Measurements from ENCODE around the gene CAMK2N1.

The CAMK2N1 gene

DNA sequence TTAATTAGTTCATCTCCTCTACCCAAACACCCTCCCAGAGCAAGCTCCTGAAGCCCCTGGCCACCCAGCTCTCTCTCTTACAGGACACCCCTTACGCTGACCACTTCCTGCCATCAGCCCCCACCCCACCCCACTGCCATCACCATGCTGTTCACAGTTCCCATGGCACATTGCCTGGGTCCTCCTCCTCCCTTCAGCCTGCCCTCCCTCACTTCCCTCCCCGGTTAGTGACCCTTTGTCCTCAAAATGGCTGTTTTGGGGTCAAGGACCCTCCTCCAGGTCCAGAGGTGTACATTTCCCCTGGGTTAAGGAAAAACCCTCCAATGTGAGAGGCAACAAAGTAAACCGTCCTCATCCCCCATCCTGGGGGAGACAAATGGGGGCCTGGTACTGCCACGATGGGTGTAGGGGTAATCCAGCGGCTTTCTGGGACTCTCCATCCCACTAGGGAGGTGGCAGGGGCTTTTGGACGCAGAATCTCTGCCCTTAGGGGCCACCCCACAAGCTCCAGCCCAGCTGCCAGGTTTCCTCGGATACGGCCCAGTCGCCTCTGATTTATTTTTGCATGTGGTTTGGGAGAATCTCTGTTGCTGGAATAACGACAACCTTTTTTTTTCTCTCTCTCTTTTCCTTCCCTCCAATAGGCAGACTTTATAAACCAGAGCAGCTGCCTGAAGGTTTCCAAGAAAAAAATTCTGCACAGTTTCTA, 8.5 kb downstream of the CAMK2N1 start:
- no peak for DNase-seq

DNA sequence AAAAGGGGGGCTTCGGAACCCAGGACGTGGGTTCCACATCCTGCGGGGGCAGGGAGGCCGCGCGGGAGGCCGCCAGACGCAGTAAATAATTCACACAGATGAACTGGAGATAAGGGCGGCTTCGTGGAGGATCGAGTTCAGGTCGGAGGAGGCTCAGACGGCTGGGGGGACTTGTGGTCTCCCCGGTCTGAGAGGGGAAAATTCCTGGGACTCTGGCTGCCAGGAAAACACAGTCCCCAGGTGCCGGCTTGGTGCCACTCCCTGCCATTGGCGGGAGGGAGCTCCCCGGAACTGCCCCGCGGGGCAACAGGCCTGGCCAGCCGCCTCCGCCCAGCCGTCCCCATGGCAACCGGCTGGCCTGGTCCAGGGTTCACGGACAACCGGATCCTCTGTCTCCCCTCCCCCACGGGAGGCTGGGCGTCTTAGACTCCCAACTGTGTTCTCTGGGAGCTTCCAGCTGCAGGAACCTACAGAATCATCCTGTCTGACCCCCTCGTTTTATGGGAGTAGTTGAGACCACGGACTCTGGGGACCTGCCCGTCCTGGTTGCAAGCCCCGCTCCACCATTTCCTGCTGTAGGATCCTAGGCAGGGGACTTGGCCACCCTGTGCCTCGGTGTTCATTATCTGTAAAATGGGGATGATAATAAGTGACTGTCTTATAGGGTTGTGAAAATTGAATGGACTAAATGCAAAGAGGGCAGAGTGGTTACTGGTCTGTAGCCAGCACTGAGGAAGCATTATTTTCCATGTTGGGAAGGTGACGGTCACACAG, 9.6 kb downstream of the CAMK2N1 start:
- DNase-seq, result no peak

DNA sequence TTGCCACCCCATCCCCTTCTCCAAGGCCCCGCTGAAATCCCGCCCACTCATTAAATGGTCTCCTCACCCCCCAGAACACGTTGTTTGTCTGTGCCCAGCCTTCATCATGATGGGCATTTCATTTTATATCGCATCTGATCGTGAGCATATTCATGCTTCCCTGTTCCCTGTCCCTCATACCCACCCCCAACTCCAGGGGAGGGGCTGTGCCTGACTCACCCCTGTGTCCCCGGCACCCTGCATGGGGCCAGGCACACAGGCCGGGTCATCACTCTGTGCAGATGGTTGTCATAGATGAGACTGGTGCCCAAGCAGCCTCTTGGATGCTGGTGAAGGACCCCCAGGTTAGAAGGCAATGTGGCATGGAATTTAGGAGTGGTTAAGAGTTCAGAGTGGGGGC, 11.0 kb downstream of the CAMK2N1 start:
- no peak for DNase-seq

DNA sequence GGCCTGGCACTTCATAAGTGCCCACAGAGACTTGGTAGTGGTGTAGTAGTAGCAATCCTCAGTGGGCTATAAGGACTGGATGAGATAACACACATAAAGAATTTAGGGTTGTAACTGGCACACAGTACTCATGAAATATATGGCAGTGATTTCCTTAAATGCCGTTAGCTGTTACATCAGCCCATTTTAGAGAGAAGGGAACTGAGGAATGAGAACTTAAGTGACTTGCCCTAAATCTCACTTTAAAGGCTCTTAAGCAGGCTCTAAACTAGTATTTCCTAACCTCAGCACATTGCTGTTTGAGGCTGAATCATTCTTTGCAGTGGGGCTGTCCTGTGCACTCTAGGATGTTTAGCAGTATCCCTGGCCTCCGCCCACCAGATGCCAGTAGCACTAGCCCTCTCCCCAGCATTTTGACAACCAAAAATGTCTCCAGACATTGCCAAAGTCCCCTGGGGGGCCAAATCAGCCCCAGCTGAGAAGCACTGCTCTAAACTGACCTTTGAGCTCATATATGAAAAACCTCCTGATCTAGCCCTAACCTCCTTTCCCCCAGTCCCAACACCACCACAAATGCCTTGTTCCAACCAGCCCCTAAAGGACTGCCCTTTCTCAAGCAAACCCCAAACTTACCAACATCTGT, 11.6 kb downstream of the CAMK2N1 start:
- no peak for DNase-seq

DNA sequence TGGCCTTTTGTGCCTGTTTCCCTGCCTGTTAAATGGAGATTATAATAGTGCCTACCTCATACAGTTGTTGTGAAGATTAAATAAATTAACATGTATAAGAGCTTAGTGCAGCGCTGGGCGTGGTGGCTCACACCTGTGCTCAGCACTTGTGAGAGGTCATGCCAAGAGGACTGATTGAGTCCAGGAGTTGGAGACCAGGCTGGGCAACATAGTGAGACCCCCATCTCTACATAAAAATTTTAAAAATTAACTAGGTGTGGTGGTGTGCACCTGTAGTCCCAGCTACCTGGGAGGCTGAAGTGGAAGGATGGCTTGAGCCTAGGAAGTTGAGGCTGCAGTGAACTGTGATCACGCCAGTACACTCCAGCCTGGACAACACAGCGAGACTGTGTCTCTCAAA, 12.1 kb downstream of the CAMK2N1 start:
- DNase-seq, result no peak

DNA sequence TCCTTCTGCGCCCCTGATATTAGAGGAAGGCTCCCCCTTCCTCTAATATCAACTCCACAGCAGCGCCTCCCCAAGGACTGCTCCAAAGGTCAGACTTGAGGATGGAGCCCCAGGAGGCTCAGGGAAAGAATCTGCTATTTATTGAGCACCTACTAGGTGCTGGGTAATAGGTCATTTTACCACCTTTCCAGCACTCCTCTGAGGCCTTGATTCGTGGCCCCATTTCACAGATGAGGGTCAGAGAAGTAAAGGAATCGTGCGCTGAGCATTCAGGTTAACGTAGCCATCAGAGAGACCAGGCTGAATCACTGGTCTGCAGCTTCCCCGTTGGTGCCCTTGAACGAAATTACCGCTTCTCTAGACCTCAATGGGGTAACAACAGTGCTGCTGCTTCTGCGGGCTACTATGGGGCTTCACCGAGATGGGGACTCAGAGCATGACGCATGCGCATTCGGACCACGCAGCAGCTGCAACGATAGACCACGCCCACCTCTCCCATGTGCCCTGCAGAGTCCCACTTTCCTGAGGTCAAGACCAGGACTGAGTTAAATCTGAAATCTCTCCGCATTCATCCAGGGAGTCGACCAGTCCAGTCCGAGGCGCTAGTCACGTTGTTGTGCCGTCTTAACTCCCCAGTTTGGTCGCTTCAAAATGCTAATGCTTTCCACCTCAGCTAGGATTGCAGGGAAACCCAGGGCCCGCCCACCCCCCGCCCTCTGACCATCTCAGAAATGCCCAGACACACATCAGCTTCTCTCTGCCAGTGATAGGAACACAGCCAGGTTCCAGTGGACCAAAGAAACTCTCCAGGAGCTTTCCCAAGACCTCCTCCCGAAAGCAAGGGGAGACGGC, 12.9 kb downstream of the CAMK2N1 start:
- DNase-seq, result no peak

DNA sequence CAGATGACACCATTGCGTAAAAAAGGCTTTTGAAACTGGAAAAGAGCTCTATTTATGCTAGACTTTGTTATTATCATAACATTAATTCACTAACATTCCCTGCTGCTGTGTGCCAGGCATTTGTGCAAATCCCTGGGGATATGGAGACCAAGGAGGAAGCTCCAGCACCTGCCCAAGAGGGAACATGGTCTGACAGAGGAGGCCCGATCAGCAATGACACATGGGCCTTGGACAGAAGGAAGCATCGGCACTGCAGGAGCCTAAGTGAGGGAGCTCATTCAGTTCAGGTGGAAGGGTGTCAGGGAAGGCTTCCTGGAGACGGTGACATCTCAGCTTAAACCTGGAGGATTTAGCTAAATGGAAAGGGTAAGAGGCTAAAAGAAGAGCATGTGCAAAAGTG, 13.9 kb downstream of the CAMK2N1 start:
- DNase-seq, result no peak

DNA sequence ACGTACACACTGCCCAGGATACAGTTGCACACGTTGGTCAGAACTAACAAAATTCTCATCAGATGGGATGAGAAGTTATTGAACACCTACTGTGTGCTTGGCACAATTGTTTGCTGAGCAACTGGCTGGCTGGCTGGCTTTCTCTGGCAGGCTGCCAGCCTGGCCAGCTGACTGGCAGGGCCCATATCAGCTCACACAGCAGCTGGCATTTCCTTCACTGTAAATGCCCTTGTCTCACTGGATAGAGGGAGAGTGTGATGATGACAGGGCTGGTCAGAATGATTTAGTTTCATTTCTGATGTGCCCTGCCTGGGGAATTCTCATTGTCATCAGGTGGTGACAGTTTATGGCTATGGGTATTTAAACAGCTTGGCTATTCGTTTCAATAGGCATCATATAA, 15.8 kb downstream of the CAMK2N1 start:
- no peak for DNase-seq

DNA sequence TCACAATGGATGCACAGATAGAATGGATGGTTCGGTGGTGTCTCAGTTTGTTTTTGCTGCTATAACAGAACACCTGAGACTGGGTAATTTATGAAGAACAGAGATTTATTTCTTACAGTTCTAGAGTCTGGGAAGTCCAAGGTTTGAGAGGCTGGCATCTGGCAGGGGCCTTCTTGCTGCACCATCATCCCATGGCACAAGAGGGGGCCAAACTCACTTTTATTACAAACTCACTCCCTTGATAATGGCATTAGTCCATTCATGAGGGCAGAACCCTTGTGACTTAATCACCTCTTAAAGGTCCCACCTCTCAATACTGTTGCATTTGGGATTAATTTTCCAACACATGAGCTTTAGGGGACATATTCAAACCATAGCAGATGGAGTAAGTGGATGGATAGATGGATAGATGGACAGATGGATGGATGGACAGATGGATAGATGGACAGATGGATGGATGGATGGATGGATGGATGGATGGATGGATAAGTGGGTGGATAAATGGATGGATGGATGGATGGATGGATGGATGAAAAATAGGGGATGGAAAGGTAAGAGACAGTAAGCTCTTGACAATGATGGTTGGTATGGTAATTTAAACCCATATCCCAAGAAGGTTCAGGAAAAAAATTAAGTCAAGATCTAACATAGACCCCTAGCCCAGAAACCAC, 16.5 kb downstream of the CAMK2N1 start:
- DNase-seq, result no peak

DNA sequence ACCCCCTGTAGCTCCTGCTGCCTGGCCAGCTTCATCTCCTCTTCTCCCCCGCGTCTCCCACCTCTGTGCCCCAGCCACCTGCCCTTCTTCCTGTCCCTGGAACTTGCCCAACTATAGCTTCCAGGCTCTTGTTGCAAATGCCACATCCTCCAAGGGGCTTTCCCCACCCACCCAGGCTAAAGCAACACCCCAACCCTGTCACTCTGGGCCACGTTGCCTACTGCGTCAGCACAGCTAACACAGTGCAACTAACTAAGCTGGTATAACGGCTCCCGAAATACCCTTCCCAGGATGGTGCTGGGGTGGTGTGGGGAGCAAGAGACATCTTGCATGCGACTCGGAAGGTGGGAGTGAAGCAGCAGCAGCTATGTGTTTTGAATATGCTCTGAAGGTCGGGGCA, 19.7 kb downstream of the CAMK2N1 start:
- no peak for DNase-seq

DNA sequence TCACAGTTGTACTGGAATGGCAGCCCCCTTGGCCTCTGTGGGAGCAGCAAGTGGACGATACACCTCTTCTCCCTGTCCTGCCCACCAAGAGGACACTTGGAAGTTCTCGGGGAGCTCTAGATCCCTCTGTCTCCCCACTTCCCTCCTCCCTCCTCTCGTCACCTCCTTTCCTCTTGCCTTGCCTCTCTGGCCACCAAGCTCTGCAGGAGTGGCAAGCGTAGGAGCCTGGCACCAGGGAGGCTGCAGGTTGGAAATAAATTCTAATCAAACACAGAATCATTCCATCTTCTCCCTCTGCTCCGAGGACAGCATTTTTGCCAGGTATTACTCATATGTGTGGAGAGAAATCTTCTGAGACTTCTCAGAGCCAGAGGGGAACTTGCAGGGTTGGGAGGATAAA, 20.8 kb downstream of the CAMK2N1 start:
- DNase-seq, result no peak

DNA sequence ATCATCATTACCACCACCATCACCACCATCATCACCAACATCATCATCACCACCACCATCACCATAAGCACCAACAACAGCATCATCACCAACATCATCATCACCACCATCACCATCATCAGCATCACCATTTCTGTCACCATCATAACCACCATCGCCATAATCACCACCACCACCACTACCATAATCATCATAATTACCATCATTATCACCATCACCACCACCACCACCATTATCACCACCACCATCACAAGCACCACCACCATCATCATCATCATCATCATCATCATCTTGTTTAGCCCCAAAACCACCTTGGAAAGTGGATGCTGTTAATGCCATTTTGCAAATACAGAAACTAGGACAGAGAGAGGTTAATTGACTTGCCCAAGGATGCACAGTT, 22.5 kb downstream of the CAMK2N1 start:
- no peak for DNase-seq

DNA sequence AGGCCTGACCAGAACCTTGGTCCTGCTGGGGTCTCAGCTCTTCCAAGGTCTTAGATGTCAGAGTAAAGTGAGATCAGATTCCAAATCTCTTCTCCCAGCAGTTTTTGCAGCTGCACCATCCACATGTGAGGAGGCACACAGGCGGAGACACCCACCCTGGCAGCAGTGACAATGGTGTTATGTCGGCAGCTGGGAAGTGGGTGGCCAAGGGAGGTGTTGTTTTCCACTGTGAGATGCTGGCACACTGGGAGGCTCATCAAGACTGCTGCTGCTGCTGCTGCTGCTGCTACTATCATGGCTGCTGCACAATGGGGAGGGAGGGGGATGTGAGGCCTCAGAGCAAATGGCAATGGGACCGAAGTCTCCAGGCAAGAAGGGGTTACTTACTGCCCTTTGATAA, 23.6 kb downstream of the CAMK2N1 start:
- DNase-seq, result no peak

DNA sequence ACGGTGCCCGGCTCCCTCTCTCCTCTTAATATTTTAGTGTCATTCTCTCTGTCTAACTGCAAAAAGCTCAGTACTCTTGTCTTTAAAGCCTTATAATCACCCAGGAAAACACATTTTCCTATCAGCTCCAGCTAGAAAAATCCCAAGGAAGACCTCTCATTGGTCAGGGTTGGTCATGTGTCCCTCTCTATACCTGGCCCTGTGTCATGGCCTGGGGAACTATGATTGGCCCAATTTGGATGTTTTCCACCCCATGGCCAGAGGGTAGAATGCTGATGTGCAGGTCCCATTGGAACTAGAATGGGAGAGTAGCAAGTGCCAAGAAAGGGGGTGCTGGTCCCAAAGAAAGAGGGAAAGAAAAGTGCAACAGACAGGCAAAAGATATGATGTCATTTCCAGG, 27.3 kb downstream of the CAMK2N1 start:
- no peak for DNase-seq

DNA sequence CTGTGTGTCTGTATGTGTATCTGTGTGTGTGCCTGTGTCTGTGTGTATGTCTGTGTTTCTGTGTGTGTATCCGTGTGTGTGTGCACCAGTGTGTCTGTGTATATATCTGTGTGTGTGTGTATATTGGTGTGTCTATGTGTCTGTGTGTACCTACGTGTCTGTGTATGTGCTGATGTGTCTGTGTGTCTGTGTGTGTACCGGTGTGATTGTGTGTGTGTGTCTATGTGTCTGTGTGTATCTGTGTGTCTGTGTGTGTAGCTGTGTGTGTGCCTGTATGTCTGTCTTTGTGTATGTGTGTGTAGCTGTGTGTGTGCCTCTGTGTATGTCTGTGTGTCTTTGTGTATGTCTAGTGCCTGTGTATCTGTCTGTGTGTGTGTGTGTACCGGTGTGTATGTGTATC, 32.0 kb downstream of the CAMK2N1 start:
- no peak for DNase-seq

DNA sequence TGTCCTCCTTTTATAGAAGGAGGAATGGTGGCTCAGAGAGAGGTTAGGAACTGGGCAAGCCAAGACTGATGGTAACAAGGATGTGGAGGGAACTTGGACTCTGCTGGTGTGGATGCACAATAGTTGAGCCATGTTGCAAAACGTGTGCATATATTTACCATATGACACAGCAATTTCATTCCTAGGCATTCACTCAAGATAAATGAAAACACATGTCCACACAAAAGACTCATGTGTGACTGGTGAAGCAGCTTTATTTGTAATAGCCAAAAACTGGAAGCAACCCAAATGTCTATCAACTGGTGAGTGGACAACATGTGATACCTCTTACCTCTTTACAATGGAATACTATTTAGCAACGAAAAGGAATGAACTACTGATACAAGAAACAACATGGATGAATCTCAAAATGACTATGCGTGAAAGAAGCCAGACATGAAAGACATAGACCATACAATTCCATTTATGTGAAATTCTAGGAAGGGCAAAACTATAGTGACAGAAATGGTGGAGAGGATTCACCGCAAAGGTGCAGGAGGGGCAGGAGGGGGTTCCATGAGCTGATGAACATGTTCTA, 36.2 kb downstream of the CAMK2N1 start:
- no peak for DNase-seq

DNA sequence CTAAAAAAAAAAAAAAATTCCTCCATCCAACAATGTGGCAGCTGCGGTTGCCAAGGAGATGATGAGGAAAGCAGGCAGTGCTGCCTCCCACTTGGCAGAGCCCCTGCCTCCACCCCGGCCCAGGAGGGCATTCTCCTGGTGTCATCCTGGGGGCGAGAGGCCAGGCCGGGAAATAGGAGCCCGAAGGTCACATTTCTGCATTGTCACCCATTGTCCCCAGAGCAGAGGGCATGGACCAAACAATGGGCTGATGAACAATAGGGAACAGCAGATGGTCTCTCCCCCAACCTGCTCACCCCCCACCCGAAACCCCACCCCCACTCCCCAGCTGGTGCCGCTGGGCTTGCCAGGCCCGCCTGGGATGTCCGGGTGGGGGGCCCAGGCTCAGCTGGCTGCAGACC, 37.3 kb downstream of the CAMK2N1 start:
- DNase-seq, result no peak

DNA sequence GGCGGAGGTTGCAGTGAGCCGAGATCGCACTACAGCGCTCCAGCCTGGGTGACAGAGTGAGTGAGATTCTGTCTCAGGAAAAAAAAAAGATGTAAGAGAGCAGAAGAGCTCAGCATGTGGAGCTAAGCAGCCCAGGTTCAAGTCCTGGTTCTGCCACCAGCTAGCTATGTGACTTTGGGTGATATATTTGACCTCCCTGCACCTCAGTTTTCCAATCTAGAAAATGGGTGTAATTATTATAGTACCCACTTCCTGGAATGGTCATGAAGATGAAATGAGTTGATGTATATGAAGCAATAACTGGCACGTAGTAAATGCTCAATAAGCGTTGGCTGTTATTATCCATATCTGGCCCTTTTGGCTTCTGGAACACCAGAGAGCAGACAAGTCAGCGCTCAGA, 38.2 kb downstream of the CAMK2N1 start:
- no peak for DNase-seq

DNA sequence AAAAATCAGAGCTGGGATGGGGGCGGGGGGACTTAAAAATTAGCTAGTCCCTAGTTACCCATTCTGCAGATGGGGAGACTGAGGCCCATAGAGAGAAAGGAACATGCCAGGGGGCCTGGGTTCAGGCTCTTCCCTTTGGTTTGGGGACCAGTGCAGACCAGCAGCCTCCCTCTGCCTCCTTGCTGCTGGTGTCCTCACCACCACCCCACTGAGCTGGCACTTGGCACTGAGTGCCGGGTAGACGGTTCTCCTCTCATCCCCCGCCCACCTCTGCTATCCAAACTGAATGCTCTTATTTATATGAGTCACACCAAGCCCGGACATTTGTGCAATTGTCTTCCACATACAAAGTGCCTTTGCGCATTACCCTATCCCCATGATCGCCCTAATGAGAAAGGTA, 39.2 kb downstream of the CAMK2N1 start:
- DNase-seq, result no peak

DNA sequence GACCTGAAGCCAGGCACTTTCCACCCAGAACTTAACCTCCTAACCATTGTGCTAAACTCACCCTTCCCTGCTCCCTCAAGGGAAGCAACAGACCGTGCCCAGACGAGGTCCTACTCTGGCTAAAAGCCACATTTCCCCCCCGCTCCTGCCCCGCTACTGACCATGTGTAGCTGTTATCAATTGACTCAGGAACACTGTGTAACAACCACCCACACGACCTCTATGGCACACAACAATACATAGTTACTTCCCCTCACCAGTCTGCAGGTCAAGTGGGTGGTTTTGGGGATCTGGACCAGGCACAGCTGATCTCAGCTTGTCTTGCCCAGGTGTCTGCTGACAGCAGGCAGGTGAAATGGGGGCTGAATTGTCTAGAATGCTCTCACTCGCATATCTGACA, 40.1 kb downstream of the CAMK2N1 start:
- no peak for DNase-seq

DNA sequence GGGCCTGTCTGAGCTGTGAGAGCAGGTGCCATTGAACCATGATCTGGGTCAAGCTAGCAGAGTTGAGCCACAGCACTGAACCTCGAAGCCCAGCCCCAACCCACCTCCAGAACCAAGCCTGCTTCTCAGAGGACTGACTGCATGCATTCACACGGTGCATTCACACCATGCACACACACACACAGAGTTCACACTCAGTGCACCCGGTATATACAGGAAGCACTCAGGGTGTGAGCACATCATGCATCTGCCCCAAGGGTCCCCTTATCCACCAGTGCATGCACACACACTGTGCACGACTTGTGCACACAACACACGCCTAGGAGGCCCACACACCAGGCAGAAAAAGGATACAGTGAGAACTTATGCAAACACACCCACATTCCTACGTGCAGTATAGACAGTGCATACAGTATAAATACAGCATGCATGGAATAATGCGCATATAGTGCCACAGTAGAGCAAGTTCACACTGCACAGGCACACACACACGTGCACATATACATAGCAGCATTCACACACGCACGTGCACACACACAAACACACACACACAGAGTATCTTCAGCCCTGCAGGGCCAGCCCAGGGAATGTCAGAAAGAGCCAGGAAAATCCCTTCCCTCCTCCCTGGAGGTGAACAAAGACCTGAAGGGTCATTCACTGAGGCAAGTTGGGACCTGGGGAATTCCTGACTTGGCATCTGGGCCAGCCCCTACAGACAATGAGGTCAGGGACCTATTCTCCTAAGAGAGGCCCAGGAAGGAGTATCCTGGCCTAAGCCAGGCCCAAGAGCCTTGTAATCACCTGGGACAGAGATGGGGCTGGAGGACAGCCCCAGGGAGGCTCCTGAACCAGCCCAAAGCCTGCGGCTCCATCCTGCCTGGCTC, 42.1 kb downstream of the CAMK2N1 start:
- DNase-seq, result no peak

Data from Kasumi-1 (cell line).